ENCODE results near the gene NXPH1.

NXPH1 gene

DNA sequence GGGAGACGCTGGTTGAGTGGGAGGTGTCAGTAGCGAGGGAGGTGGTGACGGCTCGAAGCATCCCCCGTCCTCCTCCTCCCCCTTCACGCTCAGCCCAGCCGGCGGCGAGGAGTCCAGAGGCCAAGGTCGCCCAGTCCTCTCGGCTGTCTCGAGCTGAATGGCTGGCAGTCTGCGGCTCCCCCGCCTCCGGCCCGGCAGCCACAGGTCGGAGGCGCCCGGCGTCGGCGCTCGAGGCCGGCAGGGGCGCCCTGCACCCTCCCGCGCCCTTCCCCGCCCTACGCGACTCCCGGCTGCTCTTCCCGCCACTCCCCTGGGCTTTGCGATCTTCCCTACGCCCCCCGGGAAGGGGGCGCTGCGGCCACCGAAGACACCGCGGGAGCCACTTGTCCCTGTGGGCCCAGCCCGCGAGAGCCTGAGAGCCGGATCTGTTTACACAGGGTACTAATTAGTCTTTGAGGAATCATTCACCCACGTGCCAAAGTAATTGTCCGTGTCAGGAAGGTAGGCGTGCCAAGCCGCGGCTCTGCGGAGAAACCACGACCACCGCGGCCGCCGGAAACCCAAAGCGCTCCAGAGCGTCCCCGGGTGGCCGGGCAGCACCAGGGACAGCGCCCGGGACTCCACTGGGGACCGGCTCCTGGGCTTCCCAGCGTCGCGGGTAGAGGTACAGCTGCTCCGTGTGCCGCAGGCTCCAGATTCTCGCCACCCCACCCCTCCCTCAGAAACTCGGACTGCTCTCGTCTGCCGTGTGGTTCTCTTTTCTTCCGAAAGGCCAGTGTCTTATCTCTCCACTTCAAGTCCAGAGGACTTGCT lies at the start of gene NXPH1:
Gene NXPH1, plus strand, starts transcription at position 133 of the 813 bp plus-strand sequence.
- no peak for DNase-seq (ENCODE audit: low spot score)

DNA sequence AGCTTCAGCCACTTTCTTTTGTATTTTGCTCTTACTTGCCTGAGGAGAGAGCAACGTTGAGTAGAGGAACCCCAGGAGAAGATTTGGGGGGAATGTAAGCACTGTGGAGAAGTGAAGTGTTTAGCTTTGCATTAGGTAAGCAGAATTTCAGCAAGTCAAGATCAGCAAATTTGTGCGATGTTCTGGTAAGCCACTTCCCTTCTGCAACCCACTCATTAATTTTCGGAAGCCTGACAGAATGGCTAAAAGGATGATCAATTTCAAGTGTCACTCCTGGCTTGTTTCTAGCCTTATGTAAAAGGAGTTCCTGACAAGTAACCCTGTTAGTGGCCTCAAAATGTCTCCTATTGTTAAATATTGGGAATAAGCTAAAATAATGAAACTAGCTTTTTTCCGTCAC lies 48.5 kb upstream of the NXPH1 start:
- no peak for DNase-seq (ENCODE audit: low spot score)

DNA sequence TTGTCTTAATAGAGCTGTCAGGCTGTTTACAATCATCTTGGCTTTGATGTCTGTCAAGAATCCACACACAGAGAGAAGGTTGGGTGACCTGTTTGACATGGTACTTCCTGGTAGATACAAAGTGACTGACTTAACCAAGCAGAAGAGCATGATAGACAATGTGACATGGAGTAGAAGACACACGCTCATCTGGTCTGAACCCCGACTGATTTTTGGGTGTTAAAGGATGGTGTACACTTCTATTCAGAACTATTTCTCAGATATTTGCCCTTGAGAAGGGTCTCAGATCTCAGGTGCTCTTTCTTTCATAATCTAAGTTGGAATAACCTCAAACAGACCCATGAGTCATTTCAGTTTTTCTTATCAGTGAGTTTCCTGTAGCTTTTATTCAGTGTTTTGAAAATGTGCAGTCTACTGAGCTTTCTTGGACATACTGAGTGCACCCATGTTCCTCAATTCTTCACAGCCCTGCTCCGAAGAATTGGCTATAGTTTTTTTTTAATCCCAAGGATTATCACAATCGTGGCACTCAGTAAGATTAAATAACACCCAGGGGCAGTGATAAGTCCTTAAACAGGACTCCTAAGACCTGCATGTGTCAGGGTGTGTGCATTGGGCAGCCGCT lies 46.4 kb upstream of the NXPH1 start:
- no peak for DNase-seq (ENCODE audit: low spot score)

DNA sequence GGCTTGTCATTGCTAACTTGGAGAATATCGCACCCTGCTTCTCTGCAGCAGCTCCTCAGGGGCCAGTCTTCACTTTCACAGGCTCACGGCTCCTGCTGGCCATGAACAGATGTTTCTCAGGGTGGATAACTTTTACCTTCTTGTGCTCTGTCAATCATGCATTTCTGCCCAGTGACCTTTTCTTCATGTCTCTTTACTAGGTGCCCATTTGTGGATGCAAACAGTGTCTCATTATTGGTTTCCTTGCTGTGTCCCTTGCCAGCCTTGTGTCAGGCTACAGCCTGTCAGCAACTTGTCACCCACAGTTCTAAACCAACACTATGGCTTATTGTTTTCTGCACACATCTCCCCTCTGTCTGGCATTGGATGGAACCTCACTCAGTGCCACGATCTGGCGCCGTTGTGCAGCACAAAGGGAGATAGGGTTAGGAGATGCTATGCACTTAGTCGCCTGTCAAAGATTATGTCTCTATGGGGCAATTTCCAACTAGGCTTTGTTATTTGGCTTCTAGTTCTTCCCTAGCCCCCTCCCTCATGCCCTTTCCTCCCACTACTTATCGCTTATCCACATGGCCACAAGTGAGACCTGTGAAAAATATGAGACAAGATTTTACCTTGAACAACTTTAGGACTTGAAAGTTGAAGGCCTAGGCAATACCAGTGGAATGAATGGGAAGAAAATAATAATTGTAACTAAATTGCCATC lies 45.7 kb upstream of the NXPH1 start:
- no peak for DNase-seq (ENCODE audit: low spot score)

DNA sequence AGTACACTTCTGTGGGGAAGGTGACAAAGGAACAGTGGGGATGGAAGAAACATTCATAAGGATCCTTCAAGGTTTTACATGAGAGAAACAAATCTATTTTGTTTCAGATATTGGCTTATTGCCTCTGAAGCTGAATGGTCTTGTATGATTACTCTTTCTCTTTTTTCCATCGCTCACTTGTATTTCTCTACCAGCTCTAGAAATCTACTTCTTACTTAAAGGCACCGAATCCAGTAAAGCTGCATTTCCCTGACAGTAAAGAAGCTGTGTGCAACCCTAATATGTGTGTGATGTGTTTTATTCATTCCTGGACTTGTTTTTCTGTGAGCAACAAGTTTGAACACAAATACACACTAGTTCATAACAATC lies 45.2 kb upstream of the NXPH1 start:
- no peak for DNase-seq (ENCODE audit: low spot score)

DNA sequence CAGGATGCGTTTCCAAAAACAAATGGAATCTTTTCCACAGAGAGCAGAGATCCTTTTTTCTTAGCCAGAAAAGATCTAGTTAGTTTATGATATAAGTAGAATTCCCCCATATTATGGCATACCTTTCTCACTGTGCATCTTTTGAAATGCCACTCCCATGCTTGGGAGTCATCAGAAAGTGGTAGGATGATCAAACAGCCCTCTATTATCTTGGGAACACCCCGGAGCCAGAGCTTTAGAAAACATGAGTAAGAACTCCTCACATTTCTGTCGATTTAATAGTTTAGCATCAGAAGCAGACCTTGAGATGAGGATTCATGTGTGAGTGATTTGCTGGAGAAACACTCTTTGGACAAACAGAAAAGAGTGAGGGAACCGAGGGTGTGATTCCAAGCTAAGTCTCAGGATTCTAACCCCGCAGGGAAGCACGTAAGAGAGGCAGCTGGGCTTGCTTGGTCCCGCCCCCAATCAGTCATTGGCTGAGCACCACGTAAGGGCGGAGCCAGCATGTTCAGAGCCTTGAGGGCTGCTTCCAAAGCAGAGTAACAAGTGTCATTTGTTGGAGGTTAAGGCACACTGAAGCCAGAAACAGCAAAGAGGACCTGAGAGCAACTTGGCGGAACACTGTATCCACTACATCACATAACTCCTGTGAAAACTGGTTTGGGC lies 43.7 kb upstream of the NXPH1 start:
- DNase-seq (ENCODE audit: low spot score), result no peak

DNA sequence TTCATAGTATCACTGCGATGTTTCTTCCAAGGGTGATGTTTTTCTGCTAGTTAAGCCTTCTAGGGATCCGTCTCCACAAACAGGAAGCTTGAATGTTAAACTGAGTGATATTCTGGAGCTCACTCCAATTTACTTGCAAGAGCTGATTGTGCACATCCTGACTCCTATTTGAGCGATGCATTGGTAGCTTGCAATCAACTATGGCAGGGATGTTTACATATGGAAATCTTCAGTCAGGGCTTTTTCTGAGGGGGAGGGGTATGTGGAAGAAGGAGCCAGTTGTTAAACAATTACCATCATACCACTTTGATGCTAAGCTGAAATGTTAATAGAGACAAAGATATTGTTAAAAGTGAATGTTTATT lies 43.2 kb upstream of the NXPH1 start:
- no peak for DNase-seq (ENCODE audit: low spot score)

DNA sequence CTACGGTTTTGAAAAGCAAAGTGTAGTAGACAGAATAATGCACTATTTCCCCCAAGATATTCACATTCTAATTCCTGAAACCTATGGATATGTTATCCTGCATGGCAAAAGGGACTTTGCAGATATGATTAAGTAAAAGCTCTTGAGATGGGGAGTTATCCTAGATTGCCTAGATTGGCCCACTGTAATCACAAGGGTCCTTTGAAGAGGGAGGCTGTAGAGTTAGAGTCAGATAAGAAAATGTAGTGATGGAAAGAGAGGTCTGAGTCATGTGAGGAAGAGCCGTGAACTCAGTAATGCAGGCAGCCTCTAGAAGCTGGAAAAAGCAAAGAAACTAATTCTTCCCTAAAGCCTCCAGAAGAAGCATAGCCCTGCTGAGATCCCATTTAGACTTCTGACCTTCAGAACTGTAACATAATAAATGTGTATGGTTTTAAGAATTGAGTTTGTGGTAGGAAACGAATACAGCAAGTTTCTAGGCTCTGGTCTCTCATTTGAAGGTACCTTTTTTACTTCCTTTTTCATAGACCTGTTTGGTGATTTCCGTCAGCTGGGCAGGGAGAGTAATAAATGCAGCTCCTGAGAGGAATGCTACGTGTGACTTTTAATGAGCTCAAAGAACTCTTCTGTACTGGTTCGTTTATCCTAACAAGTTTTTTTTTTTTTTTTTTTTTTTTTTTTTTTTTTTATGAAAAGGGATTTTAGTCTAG lies 41.9 kb upstream of the NXPH1 start:
- DNase-seq (ENCODE audit: low spot score), result no peak

DNA sequence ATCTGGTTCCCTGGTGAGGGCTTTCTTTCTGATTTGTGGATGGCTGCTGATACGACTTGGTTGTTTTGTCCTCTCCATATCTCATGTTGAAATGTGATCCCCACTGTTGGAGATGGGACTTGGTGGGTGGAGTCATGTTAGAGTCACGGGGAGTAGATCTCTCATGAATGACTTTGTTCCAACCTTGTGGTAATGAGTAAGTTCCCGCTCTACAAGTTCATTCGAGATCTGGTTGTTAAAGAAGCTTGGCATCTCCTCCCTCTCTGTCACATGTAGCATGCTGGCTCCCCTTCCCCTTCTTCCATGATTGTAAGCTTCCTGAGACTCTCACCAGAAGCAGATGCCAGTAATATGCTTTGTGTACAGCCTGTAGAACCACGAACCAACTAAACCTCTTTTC lies 37.1 kb upstream of the NXPH1 start:
- DNase-seq (ENCODE audit: low spot score), result no peak

DNA sequence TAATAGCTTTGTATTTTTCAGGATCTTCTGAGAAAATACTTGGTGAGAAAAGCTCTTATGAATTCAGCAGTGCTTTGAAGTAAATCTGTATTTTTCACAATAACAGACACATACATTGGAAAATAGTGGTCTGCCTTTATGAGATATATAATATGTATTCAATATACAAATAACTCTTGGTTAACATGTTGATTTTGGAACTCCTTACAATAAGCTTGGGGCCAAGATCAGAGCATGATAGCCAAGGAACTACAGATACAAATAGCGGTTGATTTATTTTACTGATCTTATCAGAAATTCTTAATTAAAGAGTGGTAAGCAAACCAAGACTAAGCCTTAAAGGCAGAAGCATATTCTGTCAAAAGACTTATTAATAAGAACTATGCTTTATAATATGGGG lies 24.5 kb upstream of the NXPH1 start:
- no peak for DNase-seq (ENCODE audit: low spot score)

DNA sequence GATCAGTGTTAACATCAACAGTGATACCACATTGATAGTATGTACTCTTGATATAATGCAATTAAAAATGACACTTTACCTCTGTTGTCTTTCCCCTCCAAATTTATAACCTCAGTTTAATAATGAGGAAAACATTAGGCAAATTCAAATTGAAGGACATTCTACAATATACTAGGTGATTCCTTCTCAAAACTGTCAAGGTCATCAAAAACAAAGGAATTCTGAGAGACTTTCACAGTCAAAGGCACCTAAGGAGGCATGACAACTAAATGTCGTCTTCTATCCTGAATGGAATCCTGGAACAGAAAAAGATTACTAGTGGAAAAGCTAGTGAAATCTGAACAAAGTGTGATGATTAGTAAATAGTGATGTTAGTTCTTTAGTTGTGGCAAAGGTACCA lies 22.3 kb upstream of the NXPH1 start:
- DNase-seq (ENCODE audit: low spot score), result no peak

DNA sequence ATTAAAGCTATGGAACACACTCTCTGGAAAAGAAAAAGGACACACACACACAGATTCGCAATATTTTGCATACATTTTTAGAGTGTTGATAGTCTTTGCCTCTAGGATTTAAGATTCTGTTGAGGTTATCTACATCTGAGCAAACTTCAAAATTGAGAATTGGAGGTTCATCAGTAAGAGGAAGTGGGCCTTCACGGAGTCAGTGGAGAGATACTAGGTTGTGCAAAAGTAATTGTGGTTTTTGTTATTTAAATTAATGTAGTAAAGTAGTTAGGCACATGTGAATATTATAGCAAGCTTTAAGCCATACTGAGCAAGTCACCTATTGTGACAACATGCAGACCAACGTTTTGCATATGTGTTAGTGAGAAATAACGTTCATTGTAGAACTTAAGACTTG lies 19.8 kb upstream of the NXPH1 start:
- no peak for DNase-seq (ENCODE audit: low spot score)

DNA sequence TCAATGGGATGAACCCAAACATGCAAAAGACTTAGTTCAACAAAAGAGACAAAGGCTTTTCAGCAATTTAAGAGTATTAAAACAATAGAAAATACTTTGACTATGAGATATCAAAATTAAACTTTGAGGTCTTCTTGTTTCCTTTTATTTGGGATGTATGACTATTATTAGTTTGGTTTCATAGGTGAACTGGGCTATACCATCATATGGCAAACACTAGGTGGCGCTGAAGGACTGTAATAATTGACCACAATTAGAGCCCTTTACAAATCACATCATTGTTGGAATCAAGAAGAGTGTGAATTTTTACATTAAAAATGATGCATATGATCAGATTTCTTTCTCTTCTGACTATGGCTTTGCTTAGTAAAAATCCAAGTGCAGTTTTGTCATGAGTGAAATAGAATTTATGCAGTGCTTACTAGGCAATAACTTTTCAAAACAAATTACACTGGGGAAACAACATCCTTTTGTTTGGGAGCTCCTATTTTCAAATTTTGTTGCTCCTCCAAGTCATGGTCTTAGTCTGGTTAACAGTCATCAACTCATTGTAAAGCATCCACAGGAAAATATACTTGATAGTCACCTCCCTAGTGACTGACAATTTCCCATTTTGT lies 14.7 kb upstream of the NXPH1 start:
- peak; percentile 24 for DNase-seq (ENCODE audit: low spot score)

DNA sequence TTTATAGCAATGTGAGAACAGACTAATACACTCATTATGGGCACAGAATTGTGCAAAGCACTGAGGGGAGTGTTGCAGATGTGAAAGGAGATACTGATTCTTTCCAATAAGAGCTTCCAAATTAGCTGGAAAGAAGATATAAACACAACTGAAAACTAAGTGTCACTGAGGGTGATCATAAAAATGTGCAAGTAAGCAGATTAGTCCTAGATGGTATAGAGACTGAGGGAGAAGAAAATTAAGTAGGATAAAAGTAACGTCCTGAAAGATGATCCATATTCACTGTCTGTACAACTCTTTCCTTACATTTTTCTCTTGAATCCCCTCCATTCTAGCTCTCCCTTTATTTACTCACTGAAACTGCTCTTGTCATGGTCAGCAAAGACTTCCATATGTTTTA lies 11.2 kb upstream of the NXPH1 start:
- DNase-seq (ENCODE audit: low spot score), result no peak

DNA sequence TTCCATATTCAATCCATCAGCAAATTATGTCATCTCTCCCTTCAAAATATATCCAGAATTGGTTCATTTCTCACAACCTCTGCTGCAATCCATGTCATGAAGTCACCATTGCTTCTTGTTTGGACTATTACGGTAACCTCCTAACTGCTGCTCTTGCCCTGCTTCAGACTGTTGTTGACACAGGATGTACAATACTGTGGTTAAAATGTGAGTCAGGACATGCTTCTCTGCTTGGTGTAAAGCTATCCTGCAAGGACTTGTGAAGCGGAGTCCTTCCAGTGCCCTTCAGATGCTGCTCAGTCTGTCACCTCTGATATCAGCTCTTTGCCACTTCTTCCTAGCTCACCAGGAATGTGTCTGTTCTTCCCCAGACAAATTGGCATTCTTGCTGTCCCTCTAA lies 10.4 kb upstream of the NXPH1 start:
- no peak for DNase-seq (ENCODE audit: low spot score)

DNA sequence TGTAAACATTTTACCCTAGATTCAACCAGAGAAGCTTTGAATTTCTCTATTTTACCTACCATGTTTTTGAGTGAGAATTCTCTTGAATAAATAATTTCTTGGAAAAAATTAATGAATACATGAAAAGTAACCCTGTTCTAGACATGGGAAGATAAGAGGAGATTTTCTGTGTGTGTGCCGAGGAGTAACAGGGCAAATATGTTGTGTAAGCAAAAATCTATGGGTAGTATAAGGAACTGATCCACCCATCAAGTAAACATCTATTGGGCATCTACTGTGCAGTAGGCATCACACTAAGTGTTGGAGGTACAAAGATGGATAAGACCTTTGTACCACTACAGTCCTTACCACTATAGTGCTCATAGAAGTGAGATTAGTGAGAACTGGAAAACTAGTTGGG lies 8.2 kb upstream of the NXPH1 start:
- no peak for DNase-seq (ENCODE audit: low spot score)

DNA sequence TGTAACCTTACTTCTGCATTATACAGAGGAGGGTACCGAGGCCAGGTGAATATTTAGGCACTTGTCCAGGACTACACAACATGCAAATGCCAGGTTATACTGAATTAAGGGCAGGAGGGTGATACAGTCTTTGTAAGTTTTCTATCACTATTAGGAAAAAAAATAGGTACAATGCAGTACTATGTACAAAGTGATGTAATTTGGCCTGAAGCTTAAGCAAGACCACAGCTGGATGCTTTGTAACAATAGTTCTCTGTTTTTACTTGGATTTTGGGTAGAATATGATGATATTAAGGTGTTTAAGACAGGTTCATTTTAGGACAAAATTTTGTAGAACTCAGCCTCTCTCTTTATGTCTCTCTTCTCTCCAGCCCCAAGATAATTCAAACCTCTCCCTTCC lies 2.8 kb upstream of the NXPH1 start:
- DNase-seq (ENCODE audit: low spot score), result no peak

DNA sequence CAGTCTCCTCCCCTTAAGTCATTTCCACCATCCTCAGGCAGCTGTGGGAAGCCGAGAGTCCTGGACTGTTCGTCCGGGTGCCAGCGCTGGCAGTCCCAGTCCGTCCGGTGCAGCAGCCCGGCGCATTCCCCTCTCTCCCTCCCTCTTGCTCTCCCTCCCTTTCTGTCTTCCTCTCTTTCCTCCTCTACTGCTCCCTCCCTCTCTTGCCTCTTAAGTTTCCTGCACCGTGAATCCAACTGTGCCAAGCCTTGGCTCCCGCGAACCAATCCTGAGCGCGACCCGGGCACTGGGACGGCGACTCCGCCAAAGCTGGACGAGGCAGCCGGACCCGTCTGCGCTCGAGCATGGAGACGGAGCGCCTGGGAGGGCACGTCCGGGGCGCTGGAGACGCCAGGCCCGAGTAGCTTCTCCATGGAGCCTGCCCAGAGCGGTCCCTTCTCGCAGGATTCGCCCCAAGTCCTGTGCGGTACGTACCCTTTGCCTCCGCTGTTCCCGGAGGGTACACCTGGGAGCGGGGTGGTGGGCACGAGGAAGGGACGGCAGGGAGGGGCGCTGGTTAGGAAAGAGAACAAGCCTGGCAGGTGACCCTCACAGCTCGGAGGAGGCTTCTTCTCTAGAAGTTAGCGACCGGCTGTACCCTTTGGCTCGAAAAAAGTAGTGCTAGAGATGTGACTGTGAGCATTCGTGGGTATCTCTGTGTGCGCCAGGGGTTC lies 1.0 kb downstream of the NXPH1 start:
- DNase-seq (ENCODE audit: low spot score), result no peak

DNA sequence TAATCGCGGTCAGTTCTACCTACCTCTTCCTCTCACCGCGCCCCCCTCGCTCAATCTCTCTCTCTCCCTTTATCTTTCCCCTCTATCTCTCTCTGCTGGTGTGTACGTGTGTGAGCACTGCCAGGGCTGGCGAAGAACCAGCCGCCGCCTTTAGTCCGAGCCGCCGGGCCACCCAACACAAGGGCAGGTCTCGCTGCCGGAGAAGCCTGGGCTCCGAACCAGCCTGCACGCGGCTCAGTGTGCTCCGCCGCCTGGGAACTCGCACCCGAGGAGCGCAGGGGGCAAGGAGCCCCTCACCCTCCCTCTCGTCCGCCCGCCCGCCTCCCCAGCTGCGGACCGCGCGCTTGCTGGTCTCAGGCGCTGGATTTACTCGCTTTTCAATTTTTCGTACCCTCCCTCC lies 1.7 kb downstream of the NXPH1 start:
- DNase-seq (ENCODE audit: low spot score), result no peak

DNA sequence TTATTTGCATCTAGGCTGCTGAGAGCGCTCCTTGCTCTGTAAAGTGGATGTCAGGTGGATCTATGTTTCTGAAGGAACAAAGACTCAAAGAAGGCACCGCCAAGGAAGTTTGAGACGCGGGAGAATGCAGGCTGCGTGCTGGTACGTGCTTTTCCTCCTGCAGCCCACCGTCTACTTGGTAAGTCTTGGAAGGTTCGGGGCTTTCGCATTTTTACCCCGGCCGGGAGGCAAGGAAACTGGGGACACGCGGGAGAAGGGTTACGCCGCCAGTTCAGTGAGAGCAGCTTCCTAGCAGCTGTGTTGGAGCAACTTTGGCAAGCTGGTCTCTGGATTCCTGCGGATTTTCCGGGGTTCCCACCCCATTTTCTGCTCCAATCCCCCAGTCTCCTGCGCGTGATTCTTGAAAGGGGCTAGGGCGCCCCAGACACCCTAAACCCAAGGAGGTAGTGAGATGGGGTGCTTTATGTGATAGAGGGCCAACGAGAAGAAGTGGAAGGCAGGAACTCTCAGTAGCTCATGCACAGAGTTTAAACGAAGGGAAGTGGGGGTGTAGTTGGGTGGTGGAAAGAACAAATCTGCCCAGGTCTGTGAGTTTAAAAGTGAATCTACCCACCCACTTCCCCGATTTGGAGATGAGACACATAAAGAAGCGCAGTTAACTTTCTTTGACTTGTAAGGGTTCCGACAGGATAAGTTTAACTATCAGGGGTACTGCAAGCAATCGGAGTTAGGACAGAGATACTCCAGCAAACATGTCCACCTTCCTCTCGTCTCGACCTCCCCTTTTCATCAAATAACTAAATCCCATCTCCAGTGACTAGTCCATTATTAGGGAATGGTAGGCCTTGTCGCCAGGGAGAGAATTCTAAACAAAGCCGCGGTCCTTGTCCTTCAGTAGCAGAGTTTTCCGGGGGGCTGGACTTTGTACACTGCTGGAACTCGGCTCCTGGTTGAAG lies 2.5 kb downstream of the NXPH1 start:
- no peak for DNase-seq (ENCODE audit: low spot score)

Measured in CD4-positive, alpha-beta T cell treated with Interleukin-6 at 100 ng/mL for 8 hours (primary cell).